GM12891 (cell line): ENCODE data around the gene RNF145.
"Not testable (repeated sequence)": the region's sequence is repeated elsewhere in the genome, so short reads cannot be mapped to it uniquely, and the experiment has no call there.

ENCODE experiments used
- DNase-seq: peaks from one replicate; pipeline ENCODE4 v3.0.0; 2011; ENCODE audit warnings: low spot score; ENCODE audit not compliant: insufficient read length
- FAIRE-seq: peaks from 2 replicates; lab custom pipeline; 2011; peaks lifted over from hg19 to GRCh38; lab: Jason Lieb, UNC
- PAX5 ChIP-seq: IDR thresholded peaks from 2 replicates; pipeline ENCODE4 v1.6.1; 2011; ENCODE audit warnings: low read length, moderate library complexity, mild to moderate bottlenecking; ENCODE audit not compliant: insufficient read depth, severe bottlenecking
- POLR2A ChIP-seq: IDR thresholded peaks from 2 replicates; pipeline ENCODE4 v1.6.1; 2011; ENCODE audit warnings: low read depth, low read length, control low read depth
- POLR2AphosphoS5 ChIP-seq: IDR thresholded peaks from 2 replicates; pipeline ENCODE4 v1.6.1; 2011; ENCODE audit warnings: low read depth, low read length, control low read depth
- POU2F2 ChIP-seq: IDR thresholded peaks from 2 replicates; pipeline ENCODE4 v1.6.1; 2011; ENCODE audit warnings: low read depth, mild to moderate bottlenecking, control low read depth, low read length, moderate library complexity
- SPI1 ChIP-seq: IDR thresholded peaks from 2 replicates; pipeline ENCODE4 v1.6.1; 2011; ENCODE audit warnings: low read depth, low read length, control low read depth
- TAF1 ChIP-seq: IDR thresholded peaks from 2 replicates; pipeline ENCODE4 v1.6.1; 2011; ENCODE audit warnings: low read depth, low read length, control low read depth

The RNF145 gene

DNA sequence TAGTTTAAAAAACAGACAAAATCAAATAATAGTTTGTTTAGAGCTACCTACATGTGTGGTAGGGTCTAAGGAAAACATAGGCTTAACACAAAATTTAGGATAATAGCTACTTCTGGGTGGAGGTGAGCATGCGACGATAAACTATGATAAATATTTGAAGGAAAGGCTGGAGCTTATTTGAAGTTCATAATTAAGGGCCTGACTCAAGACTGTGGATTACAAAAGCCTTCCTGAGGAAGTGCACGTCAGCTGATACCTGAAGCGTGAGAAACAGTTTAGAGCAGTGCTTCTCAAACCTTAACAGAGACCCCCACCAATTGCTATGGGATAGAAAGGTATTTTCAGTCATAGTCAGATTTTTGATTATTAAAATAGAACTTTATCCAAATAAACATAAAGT is 33.3 kb upstream of the RNF145 start:
- TF ChIP-seq POLR2AphosphoS5 (no peak), POU2F2 (no peak), POLR2A (no peak), SPI1 (no peak), PAX5 (no peak), TAF1 (no peak)
- FAIRE-seq (no peak), DNase-seq (no peak)

DNA sequence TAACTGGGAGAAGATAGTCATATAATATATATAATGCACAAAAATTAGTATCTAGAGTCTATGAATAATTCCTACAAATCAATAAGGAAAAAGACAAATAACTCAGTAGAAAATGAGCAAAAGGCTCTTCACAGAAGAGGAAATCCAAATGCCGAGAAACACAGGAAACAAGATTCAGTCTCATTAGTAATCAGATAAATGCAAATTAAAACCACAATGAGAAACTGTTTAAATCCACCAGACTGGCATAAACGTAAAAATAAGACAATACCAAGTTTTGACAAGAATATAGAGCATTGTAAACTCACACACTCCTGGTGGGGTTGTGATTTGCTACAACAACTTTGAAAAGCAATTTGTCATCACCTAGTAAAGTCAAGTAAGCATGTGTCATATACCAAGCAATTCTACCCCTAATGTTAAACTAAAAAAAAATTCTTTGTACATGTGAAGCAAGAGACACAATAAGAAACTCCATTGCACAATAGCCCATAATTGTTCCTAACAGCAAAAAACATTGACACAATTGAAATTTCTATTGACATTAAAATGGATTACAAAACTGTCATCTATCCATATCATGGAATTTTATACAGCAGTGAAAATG is 32.7 kb upstream of the RNF145 start:
- FAIRE-seq (no peak), DNase-seq (no peak)
- TF ChIP-seq TAF1: no peak
- no peak for TF ChIP-seq POLR2A

DNA sequence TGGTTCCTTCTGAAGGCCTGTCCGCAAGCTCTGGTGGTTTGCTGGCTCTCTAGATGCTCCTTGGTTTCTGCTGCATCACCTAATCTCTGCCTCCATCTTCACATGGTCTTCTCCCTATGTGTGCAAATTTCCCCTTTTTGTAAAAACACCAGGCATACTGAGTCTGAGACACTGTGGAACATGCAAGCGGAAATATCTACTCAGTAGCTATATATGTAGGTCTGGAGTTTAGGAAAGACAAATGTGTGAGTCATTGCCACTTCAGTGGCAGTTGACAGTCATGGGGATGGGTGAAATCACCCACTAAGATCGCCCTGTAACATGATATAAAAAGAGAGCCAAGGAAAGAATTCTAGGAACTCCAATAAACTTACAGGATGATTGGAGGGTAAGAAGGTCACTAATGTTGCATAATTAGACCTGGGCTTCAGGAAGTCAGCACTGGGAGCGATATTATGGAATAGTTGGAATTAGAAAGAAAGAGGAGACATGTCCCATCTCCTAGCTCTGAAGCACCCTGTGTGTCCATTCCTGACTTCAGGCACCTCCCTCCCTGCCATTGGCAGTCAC is 31.0 kb upstream of the RNF145 start:
- DNase-seq: no peak
- TF ChIP-seq POLR2A: no peak
- TF ChIP-seq PAX5: no peak
- no peak for TF ChIP-seq POLR2AphosphoS5
- TF ChIP-seq SPI1: no peak
- FAIRE-seq: no peak

DNA sequence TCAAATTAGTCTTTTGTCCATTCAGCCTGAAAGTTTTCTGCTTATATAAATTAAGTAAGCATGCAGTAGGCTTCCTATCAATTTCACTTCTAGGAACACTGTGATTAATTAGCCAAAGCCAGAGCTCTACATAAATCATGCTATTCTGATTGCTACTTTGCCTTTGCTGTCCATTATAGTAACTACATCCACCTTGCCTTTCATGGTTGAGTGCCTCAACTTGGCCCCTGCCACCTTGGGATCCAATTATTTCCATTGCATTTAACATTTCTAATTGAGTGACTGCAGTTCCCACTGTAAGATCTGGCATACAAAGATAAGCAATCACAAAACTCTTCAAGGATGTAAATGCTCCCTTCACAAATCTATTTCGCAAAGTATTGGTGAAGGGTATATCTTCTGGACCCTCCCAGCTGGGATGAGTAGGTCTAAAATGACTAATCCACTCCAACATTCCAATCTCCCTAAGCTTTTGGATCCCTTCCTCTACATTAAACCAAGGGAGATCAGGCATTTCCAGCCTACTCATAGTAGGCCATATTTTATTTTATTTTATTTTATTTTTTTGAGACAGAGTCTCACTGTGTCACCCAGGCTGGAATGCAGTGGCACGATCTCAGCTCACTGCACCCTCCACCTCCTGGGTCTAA is 26.6 kb upstream of the RNF145 start:
- not testable (repeated sequence) for FAIRE-seq, DNase-seq

DNA sequence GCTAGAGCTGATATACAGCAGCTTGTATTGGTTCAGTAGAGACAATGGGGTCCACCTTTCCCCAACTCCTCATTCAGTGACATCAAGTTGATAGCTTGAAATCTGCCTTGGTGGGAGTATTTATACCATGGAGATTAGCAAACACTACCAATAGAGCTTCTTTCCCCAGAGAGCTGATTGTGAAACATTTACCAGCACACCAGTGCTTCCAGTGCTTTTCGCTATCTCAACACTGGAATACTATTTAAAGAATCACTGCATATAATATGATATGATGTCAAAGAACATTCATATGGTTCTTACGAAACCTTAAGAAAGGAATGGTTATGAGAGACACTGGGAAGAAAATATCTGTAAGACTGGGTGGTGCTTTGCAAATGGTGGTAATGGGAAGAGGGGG is 21.8 kb upstream of the RNF145 start:
- TF ChIP-seq TAF1 (no peak), POLR2A (no peak), SPI1 (no peak), PAX5 (no peak), POLR2AphosphoS5 (no peak), POU2F2 (no peak)
- FAIRE-seq (no peak), DNase-seq (no peak)

DNA sequence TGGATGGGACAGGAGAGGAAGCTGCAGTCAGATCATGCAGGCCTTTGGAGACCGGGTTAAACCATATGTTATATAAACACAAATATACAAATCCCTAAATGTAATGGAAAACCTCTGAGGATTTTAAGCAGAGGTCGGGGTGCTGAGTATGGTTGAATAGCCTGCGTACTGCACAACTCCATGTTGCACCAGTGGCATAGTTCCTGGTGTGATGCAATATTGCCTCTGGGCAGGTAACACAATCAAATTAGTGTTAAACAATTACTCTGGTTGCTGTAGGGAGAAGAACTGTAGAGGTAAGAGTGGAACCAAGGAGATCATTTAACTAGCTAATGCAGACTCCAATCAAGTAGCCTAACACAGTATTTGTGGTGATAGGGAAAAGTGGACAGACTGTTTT is 21.3 kb upstream of the RNF145 start:
- TF ChIP-seq PAX5 (no peak), SPI1 (no peak), POLR2AphosphoS5 (no peak), POU2F2 (no peak), TAF1 (no peak), POLR2A (no peak)
- FAIRE-seq (no peak), DNase-seq (no peak)

DNA sequence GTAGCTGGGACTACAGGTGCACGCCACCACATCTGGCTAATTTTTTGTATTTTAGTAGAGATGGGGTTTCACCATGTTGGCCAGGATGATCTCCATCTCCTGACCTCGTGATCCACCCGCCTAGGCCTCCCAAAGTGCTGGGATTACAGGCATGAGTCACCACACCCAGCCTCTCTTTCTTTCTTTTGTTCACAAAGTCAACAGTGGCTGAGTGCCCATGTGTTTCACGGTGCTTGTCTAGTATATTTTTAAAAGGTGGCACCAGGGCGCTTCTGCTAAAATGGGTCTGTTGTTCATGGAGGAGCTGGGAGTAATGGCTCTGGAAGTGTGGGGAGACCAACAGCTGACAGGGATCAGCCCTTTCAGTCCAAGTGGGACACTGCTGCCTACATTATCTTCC is 18.7 kb upstream of the RNF145 start:
- FAIRE-seq, DNase-seq: not testable (repeated sequence)

DNA sequence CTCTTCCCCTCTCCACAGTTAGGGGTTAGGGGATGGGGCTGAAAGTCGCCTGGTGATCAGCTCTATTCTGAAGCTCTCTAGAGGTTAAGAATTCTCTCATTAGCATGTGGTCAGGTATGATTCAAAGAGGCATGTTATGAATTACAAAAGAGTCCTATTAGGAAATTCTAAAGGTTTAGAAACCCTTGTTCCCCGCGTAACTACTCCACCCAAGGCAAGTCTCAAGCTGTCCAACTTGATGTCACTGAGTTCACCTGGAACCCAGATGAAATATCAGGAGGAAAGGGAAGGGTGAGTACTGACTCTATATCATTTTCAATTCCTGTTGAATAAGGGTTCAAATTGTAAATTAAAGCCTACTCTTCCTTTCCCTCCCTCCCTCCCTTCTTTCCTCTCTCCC is 18.1 kb upstream of the RNF145 start:
- no peak for DNase-seq
- TF ChIP-seq POU2F2: no peak
- no peak for TF ChIP-seq TAF1
- FAIRE-seq: no peak

DNA sequence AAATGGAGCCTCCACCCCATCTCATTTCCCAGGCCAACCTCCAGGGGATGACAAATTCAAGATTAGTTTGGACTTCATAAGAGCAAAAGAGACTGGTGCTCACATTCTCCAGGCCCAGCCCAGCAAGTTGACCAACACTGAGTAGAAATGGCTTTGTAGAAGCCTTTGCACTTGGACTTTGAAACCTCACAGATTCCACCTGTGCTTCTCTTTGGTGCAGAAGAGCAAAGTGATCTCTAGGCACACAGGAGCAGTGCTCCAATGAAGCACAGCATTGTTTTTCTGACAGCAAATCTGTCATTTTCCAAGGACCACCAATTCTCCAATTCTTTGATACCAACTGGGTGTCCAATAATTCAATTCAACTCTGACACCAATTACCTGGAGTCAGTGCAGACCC is 17.1 kb upstream of the RNF145 start:
- DNase-seq (no peak), FAIRE-seq (no peak)
- TF ChIP-seq POU2F2 (no peak), SPI1 (no peak), POLR2AphosphoS5 (no peak), POLR2A (no peak), PAX5 (no peak), TAF1 (no peak)

DNA sequence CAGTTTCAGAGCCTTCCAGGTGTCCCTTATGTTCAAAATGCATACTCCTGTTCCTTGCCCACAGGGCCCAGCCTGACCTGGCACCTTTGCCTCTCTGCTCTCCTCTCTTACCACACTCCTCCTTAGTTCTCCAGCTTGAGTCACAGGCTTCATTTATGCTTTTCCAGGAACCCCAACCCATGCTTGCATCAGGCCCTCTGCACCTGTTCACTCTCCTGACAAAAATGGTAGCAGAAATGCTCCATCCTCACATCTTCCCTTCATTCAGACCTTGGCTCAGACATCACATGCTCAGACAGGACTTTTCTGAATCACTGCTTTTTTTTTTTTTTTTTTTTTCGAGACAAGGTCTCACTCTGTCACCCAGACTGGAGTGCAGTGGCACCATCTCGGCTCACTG is 15.1 kb upstream of the RNF145 start:
- no peak for DNase-seq
- FAIRE-seq: no peak
- no peak for TF ChIP-seq POU2F2
- no peak for TF ChIP-seq TAF1
- TF ChIP-seq SPI1: no peak
- TF ChIP-seq POLR2A: no peak
- TF ChIP-seq POLR2AphosphoS5: no peak
- no peak for TF ChIP-seq PAX5
